HG03558 (cell line): ENCODE measurements around the gene PRRG2.
"Not testable (repeated sequence)": the region's sequence is repeated elsewhere in the genome, so short reads cannot be mapped to it uniquely, and the experiment has no call there.

Source experiments
- ATAC-seq: cut with Tn5 transposase; IDR thresholded peaks from one replicate; pipeline ENCODE4 v1.9.1; 2021; ENCODE audit warnings: moderate number of reproducible peaks; ENCODE audit not compliant: unreplicated experiment; ENCODE audit errors: extremely low read depth

Gene PRRG2

DNA sequence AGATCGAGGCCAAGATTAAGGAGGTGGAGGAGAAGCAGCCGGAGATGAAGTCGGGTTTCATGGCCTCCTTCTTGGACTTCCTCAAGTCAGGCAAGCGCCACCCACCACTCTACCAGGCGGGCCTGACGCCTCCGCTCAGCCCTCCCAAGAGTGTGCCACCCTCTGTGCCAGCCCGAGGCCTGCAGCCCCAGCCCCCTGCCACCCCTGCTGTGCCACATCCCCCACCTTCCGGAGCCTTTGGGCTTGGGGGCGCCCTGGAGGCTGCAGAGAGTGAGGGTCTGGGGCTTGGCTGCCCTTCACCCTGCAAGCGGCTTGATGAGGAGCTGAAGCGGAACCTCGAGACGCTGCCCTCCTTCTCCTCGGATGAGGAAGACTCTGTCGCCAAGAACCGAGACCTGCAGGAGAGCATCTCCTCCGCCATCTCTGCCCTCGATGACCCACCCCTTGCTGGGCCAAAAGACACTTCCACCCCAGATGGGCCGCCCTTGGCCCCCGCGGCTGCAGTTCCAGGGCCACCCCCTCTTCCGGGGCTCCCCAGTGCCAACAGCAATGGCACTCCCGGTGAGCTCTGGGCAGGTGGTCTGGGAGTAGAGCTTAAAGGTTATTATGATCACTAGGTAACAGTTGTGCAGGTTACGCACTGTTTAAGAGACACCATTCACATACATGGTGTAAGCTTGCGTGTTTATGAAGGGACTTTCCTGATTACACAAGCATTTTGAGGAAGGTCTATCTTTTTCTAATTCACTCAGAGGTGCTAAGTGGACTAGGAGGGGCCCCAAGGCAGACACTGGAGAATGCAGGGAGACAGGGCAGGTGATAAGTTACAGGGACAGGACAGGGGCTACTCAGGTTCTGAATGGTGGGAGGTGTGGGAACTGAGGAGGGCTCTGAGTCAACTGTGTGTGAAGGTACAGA lies 18.5 kb downstream of the PRRG2 start:
- no peak for ATAC-seq

GRCh38 chr19:49601482-49602038 lies 20.4 kb downstream of the PRRG2 start:
- ATAC-seq, result no peak

DNA sequence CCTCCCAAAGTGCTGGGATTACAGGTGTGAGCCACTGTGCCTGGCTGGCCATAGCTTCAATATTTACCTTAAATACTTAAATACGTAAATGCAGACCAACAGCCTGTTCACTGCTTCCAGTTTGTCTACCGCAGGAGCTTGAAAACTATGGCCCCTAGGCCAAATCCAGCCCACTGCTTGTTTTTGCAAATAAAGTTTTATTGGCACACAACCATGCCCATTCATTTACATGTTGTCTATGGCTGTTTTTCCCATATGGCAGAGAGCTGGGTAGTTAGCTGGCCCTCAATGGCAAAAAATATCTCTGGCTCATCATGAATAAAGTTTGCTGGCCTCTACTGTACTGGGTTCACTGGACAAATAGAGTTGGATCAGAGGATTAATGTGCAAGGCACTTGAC lies 21.7 kb downstream of the PRRG2 start:
- ATAC-seq, result no peak

DNA sequence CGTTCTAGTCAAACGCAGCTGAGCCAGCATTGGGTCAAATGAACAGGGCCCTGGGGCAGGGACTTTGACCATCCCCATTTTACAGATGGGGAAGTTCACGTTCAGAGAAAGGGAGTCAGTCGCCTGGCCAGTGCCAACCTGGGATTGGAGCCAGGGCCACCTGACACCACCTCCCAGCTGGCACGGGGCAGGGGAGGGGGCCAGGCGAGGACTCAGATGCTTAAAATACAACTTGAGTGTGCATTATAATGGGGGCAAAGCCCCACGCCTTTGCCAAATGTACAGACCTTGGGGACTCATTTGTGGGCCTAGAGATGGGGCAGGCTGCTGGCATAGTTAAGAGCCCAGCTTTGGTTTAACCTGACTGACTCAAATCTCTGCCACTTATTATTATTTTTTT lies 24.5 kb downstream of the PRRG2 start:
- no peak for ATAC-seq

DNA sequence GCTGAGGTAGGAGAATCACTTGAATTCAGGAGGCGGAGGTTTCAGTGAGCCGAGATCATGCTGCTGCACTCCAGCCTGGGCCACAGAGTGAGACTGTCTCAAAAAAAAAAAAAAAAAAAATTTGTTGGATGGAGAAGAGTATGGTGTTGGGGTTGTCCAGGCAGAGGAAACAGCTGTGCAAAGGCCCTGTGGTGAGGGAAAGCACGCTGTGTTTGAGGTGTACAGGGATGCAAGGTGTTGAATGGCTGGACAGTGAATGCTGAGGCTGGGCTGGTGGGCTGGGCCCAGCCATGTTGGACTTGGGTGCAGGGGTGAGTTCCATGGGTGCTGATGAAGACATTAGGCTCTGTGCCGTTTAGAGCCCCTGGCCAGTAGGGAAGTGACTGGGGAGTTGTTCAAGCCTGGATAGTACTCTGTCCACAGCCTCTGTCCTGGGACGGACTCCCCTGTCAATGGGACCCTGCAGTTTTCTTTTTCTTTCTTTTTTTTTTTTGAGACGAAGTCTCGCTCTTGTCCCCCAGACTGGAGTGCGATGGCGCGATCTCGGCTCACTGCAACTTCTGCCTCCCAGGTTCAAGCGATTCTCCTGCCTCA lies 28.5 kb downstream of the PRRG2 start:
- ATAC-seq, result no peak

- no peak for ATAC-seq
Observed at GRCh38 chr19:49613374-49613773, 32.3 kb downstream of the PRRG2 start.

DNA sequence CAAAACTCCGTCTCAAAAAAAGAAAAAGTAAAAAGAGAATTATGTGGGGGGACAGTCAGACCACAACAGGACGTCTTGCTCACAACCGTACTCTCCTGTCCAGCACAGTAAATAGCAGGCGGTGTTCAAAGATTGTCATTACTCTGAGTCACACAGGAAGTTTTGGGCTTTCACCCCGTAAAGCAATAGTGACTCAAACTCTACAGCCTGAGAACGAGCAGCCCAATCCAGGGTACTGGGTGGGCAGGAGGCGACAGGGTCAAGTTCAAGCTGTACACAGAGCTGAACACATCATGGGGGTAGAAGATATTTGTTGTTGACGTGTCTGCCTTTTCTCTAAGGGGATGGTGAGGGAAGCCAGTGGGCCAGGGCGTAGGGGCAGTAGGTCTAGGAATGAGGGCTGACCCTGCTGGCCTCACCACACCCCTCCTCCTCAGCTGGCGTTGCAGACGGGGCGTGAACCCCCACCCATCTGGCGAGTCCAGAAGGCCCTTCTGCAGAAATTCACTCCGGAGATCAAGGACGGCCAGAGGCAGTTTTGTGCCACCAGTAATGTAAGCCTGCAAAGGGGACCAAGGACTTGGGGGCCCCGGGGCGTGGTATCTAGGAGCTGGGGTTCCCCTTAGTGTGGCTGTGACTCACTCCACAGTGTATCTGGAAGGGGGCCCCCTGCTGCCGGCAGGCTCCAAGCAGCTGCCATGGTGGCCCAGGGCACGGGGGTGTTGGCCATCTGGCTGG lies 33.1 kb downstream of the PRRG2 start:
- ATAC-seq, result no peak

GRCh38 chr19:49615861-49616260 lies 34.7 kb downstream of the PRRG2 start:
- ATAC-seq, result no peak

DNA sequence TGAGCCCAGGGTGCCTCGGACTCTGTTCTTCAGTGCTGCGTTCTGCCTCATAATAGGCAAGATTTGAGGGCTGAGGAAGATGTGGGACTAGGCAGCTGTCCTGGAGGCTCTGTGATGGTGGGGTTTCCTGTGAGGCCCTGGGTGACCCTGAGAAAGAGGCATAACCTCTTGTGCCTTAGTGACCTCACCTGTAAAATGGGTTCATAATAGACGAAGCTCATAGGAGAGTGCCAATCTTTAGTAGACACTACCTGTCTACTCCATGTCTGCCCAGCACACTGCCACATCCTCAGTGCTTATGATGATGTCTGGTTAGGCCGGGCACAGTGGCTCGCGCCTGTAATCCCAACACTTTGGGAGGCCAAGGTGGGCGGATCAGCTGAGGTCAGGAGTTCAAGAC lies 35.4 kb downstream of the PRRG2 start:
- ATAC-seq, result no peak

GRCh38 chr19:49616945-49617344 lies 35.8 kb downstream of the PRRG2 start:
- ATAC-seq, result no peak

DNA sequence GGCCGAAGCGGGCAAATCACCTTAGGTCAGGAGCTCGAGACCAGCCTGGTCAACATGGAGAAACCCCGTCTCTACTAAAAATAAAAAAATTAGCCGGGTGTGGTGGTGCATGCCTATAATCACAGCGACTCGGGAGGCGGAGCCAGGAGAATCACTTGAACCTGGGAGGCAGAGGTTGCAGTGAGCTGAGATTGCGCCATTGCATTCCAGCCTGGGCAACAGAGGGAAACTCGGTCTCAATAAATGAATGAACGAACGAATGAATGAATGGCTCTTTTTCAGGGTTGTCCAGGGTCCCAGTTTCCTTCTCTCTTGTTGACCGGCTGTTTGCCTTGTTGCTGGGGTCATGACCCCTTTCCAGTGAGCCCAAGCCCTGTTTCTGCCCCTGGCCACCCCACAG lies 36.7 kb downstream of the PRRG2 start:
- ATAC-seq, result not testable (repeated sequence)

- ATAC-seq, result no peak
Observed at GRCh38 chr19:49624967-49625910, 44.1 kb downstream of the PRRG2 start.

- no peak for ATAC-seq
Observed at GRCh38 chr19:49626226-49626625, 45.1 kb downstream of the PRRG2 start.

DNA sequence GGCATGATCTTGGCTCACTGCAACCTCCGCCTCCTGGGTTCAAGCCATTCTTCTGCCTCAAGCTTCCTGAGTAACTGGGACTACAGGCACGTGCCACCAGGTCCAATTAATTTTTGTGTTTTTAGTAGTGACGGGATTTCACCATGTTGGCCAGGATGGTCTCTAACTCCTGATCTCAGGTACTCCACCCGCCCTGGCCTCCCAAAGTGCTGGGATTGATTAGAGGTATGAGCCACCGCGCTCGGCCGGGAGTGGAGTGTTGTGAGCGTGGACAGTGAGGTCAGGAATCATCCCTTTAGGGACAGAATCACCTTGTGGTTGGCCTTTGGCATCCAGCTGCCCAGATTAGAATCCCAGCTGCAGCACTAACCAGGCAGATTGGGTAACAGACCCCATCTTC lies 48.5 kb downstream of the PRRG2 start:
- ATAC-seq, result no peak

- ATAC-seq, result no peak
Observed at GRCh38 chr19:49631014-49631588, 50.0 kb downstream of the PRRG2 start.

- ATAC-seq, result no peak
Observed at GRCh38 chr19:49631610-49632192, 50.6 kb downstream of the PRRG2 start.

GRCh38 chr19:49632576-49632975 lies 51.5 kb downstream of the PRRG2 start:
- ATAC-seq, result no peak

DNA sequence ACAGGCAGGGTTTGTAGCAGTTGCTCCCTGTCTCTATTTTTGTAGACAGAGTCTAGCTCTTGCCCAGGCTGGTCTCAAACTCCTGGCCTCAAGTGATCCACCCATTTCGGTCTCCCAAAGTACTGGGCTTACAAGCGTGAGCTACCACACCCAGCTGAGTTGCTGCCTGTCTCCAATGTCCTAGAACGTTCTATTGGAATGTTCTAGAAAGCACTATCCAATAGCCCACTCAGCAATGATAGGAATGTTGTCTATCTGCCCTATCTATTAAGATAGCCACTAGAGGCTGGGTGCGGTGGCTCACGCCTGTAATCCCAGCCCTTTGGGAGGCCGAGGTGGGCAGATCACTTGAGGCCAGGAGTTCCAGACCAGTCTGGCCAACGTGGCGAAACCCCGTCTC lies 52.2 kb downstream of the PRRG2 start:
- ATAC-seq, result not testable (repeated sequence)
